GM12878 (cell line): ENCODE data around the gene SGCD. TPM values are rescaled to one million over a fixed set of nuclear protein-coding genes. Genes with fewer than 3 reads are reported as not detected.

Experiments used
- ATAC-seq: fragments of 200-7000 bp; cut with Tn5 transposase; 3 replicates; pipeline ENCODE4 v1.9.1; 2020; ENCODE audit warnings: mild to moderate bottlenecking, moderate library complexity
- BruUV-seq: library from RNA; stranded (reverse); fragments of 400-500 nt; replicated peaks from 2 replicates; lab custom pipeline; 2021; lab: Mats Ljungman, UMichigan
- CTCF ChIA-PET: fragments of 300-600 bp; sonication (Branson Sonifier 250); formaldehyde crosslinking; extraction: SDS; loops from one replicate; lab custom pipeline; 2021; ENCODE audit warnings: inconsistent platforms; lab: Yijun Ruan, JAX
- POLR2A ChIA-PET: fragments of 350-600 bp; formaldehyde crosslinking; extraction: SDS; loops from one replicate; lab custom pipeline; 2021; ENCODE audit warnings: inconsistent platforms; lab: Charles Lee
- RAD21 ChIA-PET: fragments of 300-600 bp; sonication (Branson Sonifier 250); formaldehyde crosslinking; loops from one replicate; lab custom pipeline; 2023; ENCODE audit warnings: antibody characterized with exemption; ENCODE audit not compliant: unreplicated experiment; lab: Charles Lee
- SMC1A ChIA-PET: fragments of 300-600 bp; sonication (Branson Sonifier 250); formaldehyde crosslinking; loops from one replicate; lab custom pipeline; 2023; ENCODE audit not compliant: unreplicated experiment, uncharacterized antibody; lab: Charles Lee
- DNase-seq: peaks from one replicate; pipeline ENCODE4 v3.0.0-alpha.2; 2011; ENCODE audit warnings: low read depth, low spot score
- FAIRE-seq: peaks from 3 replicates; lab custom pipeline; 2011; peaks lifted over from hg19 to GRCh38; lab: Jason Lieb, UNC
- H2AFZ ChIP-seq: 2 replicates; pipeline ENCODE4 v1.6.0; 2011; ENCODE audit warnings: low read depth, low read length, control low read depth; ENCODE audit not compliant: control insufficient read depth
- H3K27ac ChIP-seq: 2 replicates; pipeline ENCODE4 v1.5.1; 2011; ENCODE audit warnings: control low read depth; ENCODE audit not compliant: control insufficient read depth, insufficient read depth
- H3K27me3 ChIP-seq, 2 experiments: replicated peaks in 1 of 2; 2 replicates each; pipeline versions ENCODE4 v1.6.0 to v1.6.1; 2011; ENCODE audit warnings: low read length in 1 of 2; ENCODE audit not compliant: control insufficient read depth in 2 of 2, insufficient read depth in 2 of 2
- H3K36me3 ChIP-seq, 2 experiments: 2 replicates each; pipeline ENCODE4 v1.5.1; 2011; ENCODE audit warnings: low read length in 1 of 2; ENCODE audit not compliant: control insufficient read depth in 2 of 2, insufficient read depth in 2 of 2
- H3K4me1 ChIP-seq: 2 replicates; pipeline ENCODE4 v1.6.1; 2011; ENCODE audit warnings: mild to moderate bottlenecking, low read length, moderate library complexity, mixed read lengths; ENCODE audit not compliant: control insufficient read depth, insufficient read depth
- H3K4me2 ChIP-seq: 2 replicates; pipeline ENCODE4 v1.6.0; 2011; ENCODE audit warnings: control low read depth; ENCODE audit not compliant: control insufficient read depth, insufficient read depth
- H3K4me3 ChIP-seq: fragments of 200-600 bp; sonication (generic); 2 replicates; pipeline ENCODE4 v1.5.1; 2016
- H3K79me2 ChIP-seq: 2 replicates; pipeline ENCODE4 v1.6.0; 2011; ENCODE audit warnings: low read length; ENCODE audit not compliant: control insufficient read depth, insufficient read depth
- H3K9ac ChIP-seq: 2 replicates; pipeline ENCODE4 v1.8.0; 2011; ENCODE audit warnings: low read length, control low read depth, mixed read lengths; ENCODE audit not compliant: control insufficient read depth, insufficient read depth
- H3K9me3 ChIP-seq: replicated peaks from 3 replicates; pipeline ENCODE4 v1.5.1; 2011; ENCODE audit warnings: mild to moderate bottlenecking, low read length; ENCODE audit not compliant: control insufficient read depth, insufficient read depth
- H4K20me1 ChIP-seq: 2 replicates; pipeline ENCODE4 v1.6.0; 2011; ENCODE audit not compliant: control insufficient read depth, insufficient read depth
- EP300 ChIP-seq, 2 experiments: fragments of 150-350 bp in 1 of 2; IDR thresholded peaks; 2 replicates each; pipeline ENCODE4 v1.6.1; 2011 to 2012; ENCODE audit warnings: low read depth in 2 of 2, low read length in 2 of 2, borderline replicate concordance in 1 of 2, improper control_type of control experiment in 1 of 2, inconsistent platforms in 1 of 2; ENCODE audit not compliant: control insufficient read depth in 1 of 2
- MTA2 ChIP-seq: fragments of 450-650 bp; IDR thresholded peaks from 2 replicates; pipeline ENCODE4 v1.6.1; 2016; ENCODE audit warnings: low read depth, mild to moderate bottlenecking, moderate library complexity
- SMC3 ChIP-seq: IDR thresholded peaks from 2 replicates; pipeline ENCODE4 v1.6.1; 2011; ENCODE audit warnings: low read length, improper control_type of control experiment, borderline replicate concordance
- SRF ChIP-seq, 2 experiments: IDR thresholded peaks; 2 replicates each; pipeline ENCODE4 v1.6.1; 2011; ENCODE audit warnings: low read depth in 2 of 2, low read length in 2 of 2, mild to moderate bottlenecking in 1 of 2, moderate library complexity in 1 of 2
- TCF3 ChIP-seq: IDR thresholded peaks from 2 replicates; pipeline ENCODE4 v1.6.1; 2012; ENCODE audit warnings: low read depth, mild to moderate bottlenecking, low read length, borderline replicate concordance; ENCODE audit not compliant: insufficient read depth
- WRNIP1 ChIP-seq: IDR thresholded peaks from 2 replicates; pipeline ENCODE4 v1.6.1; 2011; ENCODE audit warnings: low read depth, low read length, improper control_type of control experiment, borderline replicate concordance
- ZBTB33 ChIP-seq: fragments of 450-650 bp; IDR thresholded peaks from 2 replicates; pipeline ENCODE4 v1.6.1; 2017; ENCODE audit warnings: mild to moderate bottlenecking
- ZNF622 ChIP-seq: fragments of 450-650 bp; IDR thresholded peaks from 2 replicates; pipeline ENCODE4 v1.6.1; 2017; ENCODE audit warnings: mild to moderate bottlenecking, inconsistent platforms
- ZSCAN29 ChIP-seq: fragments of 450-650 bp; IDR thresholded peaks from 2 replicates; pipeline ENCODE4 v1.6.1; 2017; ENCODE audit warnings: mild to moderate bottlenecking, moderate library complexity
- WGBS: methylation state at CpG from one replicate; pipeline ENCODE4 v1.1.6; 2016; ENCODE audit warnings: low lambda C conversion rate; ENCODE audit not compliant: insufficient replicate concordance, insufficient coverage; ENCODE audit errors: missing lambda C conversion rate; 5-methylcytosine and 5-hydroxymethylcytosine counted together
- in situ Hi-C: fragments of 300-500 bp; cut with MboI; formaldehyde crosslinking; loops from 9 replicates; pipeline ENCODE4 v1.14.3; 2018; ENCODE audit warnings: mixed read lengths
- intact Hi-C: fragments of 100-400 bp; cut with micrococcal nuclease; formaldehyde crosslinking; loops from one replicate; pipeline ENCODE4 v1.14.2; 2022; ENCODE audit not compliant: unreplicated experiment
- polyA plus RNA-seq, 11 experiments: library from polyadenylated mRNA; depleted of rRNA in 4 of 11; unstranded in 6 of 11; stranded (reverse) in 5 of 11; fragments of >200 nt; fragmentation: Nextera tagmentation in 4 of 11; fragmentation: Illumina TruSeq in 1 of 11; extraction: Ambion mirVana in 4 of 11; extraction: Trizol in 1 of 11; gene quantifications; 1 replicate in 1 of 11; 2 replicates in 10 of 11; pipeline versions ENCODE4 v1.2.1 to v1.2.3, GENCODE V29; 2011 to 2016; ENCODE audit warnings: inconsistent platforms in 2 of 11, missing spikeins in 2 of 11, low read depth in 1 of 11
- total RNA-seq, 4 experiments: library from RNA; depleted of rRNA in 3 of 4; stranded (reverse); fragments of >200 nt in 3 of 4; fragmentation: Illumina TruSeq in 1 of 4; extraction: Trizol in 1 of 4; gene quantifications; 2 replicates each; pipeline versions ENCODE4 v1.2.1 to v1.2.3, GENCODE V29; 2013 to 2021
- TF ChIP-seq, protein P1 (sequence below): fragments of 450-650 bp; IDR thresholded peaks from 2 replicates; pipeline ENCODE4 v1.6.1; 2014; ENCODE audit warnings: mild to moderate bottlenecking
- TF ChIP-seq, protein P2 (sequence below): IDR thresholded peaks from 2 replicates; pipeline ENCODE4 v1.6.1; 2012; ENCODE audit warnings: improper control_type of control experiment, low read depth, low read length; ENCODE audit not compliant: insufficient replicate concordance

The SGCD gene
- total and polyA plus RNA-seq, 10 of the 15 experiments (the other 5 are each of a cell fraction or from before 2014, with no cell fraction given), result 0.06 TPM; not detected in 9

- SMC1A ChIA-PET, result interaction anchor here (0.7 to 1.3 kb wide), 3 partner anchors 17 to 361 kb away, joined by 3 to 4 read pairs (median 3); no protein-coding TSS in a partner anchor
- H3K4me3 ChIP-seq, result no peak overlapping the region
- no peaks in the 10 kb centered on the region for H4K20me1 ChIP-seq
- H3K4me1 ChIP-seq, result no peaks in the 10 kb centered on the region
- BruUV-seq, result no TSS peak
- POLR2A ChIA-PET, result no interaction called here
- H3K27me3 ChIP-seq, result no peaks in the 10 kb centered on the region
- intact Hi-C loops (no loop called here), in situ Hi-C loops (no loop called here)
- DNase-seq (no peak), FAIRE-seq (no peak), ATAC-seq (no peak)
- H3K9ac ChIP-seq, result no peak overlapping the region
- no peak overlapping the region for H3K4me2 ChIP-seq
- no peaks in the 10 kb centered on the region for H3K79me2 ChIP-seq
- H3K9me3 ChIP-seq, result no peaks in the 10 kb centered on the region
- 0% methylated on average over 2 of the region's 2 CpGs for WGBS
- no peak overlapping the region for H3K27ac ChIP-seq
- CTCF ChIA-PET, result no interaction called here
- no peak for TF ChIP-seq MTA2
- TF ChIP-seq EP300 (IDR thresholded peaks at IDR 0.05; ENCODE audit: borderline replicate concordance in 1 of 2, control insufficient read depth in 1 of 2, low read depth in 2 of 2, low read length in 2 of 2), result no peak
- no peak for TF ChIP-seq ZBTB33
- TF ChIP-seq ZSCAN29, result no peak
- TF ChIP-seq, protein P1, sequence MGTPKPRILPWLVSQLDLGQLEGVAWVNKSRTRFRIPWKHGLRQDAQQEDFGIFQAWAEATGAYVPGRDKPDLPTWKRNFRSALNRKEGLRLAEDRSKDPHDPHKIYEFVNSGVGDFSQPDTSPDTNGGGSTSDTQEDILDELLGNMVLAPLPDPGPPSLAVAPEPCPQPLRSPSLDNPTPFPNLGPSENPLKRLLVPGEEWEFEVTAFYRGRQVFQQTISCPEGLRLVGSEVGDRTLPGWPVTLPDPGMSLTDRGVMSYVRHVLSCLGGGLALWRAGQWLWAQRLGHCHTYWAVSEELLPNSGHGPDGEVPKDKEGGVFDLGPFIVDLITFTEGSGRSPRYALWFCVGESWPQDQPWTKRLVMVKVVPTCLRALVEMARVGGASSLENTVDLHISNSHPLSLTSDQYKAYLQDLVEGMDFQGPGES, result no peak
- TF ChIP-seq ZNF622, result no peak
- TF ChIP-seq, protein P2, sequence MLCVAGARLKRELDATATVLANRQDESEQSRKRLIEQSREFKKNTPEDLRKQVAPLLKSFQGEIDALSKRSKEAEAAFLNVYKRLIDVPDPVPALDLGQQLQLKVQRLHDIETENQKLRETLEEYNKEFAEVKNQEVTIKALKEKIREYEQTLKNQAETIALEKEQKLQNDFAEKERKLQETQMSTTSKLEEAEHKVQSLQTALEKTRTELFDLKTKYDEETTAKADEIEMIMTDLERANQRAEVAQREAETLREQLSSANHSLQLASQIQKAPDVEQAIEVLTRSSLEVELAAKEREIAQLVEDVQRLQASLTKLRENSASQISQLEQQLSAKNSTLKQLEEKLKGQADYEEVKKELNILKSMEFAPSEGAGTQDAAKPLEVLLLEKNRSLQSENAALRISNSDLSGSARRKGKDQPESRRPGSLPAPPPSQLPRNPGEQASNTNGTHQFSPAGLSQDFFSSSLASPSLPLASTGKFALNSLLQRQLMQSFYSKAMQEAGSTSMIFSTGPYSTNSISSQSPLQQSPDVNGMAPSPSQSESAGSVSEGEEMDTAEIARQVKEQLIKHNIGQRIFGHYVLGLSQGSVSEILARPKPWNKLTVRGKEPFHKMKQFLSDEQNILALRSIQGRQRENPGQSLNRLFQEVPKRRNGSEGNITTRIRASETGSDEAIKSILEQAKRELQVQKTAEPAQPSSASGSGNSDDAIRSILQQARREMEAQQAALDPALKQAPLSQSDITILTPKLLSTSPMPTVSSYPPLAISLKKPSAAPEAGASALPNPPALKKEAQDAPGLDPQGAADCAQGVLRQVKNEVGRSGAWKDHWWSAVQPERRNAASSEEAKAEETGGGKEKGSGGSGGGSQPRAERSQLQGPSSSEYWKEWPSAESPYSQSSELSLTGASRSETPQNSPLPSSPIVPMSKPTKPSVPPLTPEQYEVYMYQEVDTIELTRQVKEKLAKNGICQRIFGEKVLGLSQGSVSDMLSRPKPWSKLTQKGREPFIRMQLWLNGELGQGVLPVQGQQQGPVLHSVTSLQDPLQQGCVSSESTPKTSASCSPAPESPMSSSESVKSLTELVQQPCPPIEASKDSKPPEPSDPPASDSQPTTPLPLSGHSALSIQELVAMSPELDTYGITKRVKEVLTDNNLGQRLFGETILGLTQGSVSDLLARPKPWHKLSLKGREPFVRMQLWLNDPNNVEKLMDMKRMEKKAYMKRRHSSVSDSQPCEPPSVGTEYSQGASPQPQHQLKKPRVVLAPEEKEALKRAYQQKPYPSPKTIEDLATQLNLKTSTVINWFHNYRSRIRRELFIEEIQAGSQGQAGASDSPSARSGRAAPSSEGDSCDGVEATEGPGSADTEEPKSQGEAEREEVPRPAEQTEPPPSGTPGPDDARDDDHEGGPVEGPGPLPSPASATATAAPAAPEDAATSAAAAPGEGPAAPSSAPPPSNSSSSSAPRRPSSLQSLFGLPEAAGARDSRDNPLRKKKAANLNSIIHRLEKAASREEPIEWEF, result no peak
- no peak for TF ChIP-seq WRNIP1
- TF ChIP-seq TCF3, result no peak
- no peak for TF ChIP-seq SRF (IDR thresholded peaks at IDR 0.05; ENCODE audit: low read depth in 2 of 2, low read length in 2 of 2)
- no peak for TF ChIP-seq SMC3
- no peaks in the 10 kb centered on the region for H3K36me3 ChIP-seq
- RAD21 ChIA-PET, result no interaction called here
- no peak overlapping the region for H2AFZ ChIP-seq
Measured at GRCh38 chr5:156598964-156599363, 272.0 kb downstream of the SGCD start.
